HG03108 (cell line): Measurements from ENCODE around the gene EIF6.

Experiments used
- ATAC-seq: cut with Tn5 transposase; IDR thresholded peaks from one replicate; pipeline ENCODE4 v1.9.1; 2021; ENCODE audit warnings: moderate library complexity; ENCODE audit not compliant: unreplicated experiment

EIF6 gene

DNA sequence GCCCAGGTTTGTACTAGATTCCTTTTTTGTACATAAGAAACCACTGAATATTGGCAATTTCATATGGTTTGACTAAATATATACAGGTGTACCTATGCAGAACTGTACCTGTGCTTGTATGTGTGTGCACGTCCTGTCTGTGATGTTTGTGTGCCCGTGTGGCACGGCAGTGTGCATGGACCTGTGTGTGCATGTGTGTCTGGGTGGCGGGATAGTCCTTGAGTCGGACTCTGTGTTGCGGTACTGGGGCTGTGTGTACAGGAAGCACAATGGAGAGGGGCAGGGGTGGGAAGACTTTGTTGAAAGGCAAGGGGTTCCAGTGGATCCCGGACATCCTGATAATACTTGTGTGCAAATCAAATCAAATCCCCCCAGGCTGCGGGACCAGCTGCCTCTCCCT is 11.1 kb upstream of the EIF6 start:
- ATAC-seq, result no peak

- ATAC-seq, result no peak
Measured at GRCh38 chr20:35295058-35295457, 10.5 kb upstream of the EIF6 start.

- no peak for ATAC-seq
Measured at GRCh38 chr20:35294293-35294685, 9.7 kb upstream of the EIF6 start.

DNA sequence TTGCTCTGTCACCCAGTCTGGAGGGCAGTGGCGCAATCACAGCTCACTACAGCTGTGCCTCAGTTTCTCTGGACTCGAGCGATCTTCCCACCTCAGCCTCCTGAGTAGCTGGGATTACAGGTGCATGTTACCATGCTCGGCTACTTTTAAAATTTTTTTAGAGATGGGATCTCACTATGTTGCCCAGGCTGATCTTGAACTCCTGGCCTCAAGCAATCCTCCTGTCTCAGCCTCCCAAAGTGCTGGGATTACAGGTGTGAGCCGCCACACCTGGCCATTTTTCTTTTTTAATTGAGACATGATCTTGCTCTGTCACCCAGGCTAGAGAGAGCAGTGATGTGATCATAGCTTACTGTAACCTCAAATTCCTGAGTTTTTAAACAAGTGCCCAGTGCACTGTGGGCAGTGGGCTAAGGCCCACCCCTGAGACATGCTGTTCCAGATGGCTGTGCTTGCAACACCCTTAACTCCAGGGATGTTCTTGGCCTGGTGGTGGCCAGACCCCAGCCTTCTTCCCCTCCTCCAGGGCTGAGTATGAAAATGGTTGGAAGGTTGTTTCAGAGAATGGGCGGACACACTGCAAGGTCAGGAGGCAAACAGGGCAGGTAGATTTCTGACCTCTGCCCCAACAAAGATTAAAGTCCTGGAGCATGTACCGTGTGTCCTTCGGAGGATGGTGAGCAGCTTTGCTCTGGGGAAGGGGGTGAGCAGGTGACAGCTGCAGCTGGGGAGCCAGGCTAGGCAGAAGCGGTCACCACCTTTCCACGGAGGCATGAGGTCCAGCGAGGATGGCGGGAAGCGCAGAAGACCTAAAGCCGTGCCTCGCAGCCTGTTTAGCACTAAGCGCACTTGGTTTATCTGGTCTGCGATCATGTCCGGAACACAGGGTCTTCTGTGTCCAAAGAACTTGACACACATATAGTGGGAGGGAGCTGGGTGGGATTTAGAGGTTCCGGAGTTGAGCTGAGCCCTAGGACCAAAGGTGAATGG is 9.0 kb upstream of the EIF6 start:
- no peak for ATAC-seq

- ATAC-seq, result no peak
Measured at GRCh38 chr20:35292504-35293285, 8.1 kb upstream of the EIF6 start.

DNA sequence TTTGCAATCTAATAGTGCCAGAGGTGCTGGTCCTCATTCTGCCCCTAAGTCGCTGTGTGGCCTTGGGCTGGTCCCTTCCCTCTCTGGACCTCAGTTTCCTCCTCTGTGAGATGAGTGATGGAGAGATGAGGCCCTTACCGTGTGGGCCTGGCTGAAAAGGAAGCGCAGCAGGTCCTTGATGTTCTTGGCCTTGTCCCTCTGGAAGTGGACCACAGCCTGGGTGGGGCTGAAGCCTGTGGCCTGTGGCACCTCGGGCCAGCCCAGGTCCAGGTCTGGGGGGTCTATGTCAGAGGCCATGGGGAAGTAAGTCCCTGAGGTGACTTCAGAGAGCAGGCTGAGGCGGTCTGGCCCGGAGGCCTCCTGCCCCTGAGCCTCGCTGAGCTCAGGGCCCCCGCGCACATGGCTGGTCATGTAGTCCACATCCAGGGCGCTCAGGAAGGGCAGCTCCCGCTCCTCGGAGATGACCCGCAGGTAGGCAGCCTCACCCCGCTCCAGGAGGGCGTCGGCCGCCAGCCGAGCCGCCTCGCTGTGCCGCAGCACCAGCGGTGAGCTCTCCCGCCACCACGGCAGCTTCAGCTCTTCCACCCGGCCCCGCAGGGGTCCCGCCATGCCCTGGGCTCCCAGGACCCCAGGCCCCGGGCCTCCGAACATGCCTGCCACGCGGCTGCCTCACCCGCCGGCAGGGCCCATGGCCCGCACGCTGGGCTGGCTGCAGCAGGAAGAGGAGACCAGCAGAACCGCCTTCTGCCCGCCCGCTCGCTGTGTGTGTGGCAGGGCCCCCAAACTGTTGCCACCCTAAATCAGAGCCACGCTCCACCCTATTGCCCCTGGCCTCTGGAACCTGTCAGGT is 7.3 kb upstream of the EIF6 start, which contains the start of gene FAM83C:
FAM83C (minus strand) TSS at position 772 of the 850 bp plus-strand sequence; CDS start at position 651, 121 bp downstream.
- no peak for ATAC-seq

DNA sequence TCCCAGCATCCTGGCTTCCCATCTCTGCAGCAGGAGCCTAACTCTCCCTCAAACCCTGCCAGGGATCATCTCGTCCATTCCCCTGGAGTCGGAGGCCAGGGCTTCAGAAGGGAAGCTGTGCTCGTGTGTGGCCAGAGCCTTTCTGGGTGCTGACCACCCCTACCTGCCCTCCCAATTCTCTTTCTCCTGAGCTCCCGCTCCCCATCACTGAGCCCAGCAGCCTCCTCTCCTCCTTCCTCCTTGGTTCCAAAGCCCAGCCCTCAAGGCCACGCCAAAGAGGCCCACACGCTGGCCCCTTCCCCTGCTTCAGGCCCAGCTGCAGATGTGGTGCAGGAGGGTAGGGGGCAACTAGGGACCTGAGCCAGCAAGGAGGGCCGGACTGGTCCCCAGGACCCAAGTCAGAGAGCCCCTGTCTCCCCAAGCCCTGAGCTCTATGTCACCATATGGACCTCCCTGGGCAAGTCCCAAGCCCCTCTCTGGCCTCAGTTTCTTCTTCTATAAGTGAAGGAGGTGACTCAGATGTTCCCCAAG is 6.4 kb upstream of the EIF6 start:
- no peak for ATAC-seq

DNA sequence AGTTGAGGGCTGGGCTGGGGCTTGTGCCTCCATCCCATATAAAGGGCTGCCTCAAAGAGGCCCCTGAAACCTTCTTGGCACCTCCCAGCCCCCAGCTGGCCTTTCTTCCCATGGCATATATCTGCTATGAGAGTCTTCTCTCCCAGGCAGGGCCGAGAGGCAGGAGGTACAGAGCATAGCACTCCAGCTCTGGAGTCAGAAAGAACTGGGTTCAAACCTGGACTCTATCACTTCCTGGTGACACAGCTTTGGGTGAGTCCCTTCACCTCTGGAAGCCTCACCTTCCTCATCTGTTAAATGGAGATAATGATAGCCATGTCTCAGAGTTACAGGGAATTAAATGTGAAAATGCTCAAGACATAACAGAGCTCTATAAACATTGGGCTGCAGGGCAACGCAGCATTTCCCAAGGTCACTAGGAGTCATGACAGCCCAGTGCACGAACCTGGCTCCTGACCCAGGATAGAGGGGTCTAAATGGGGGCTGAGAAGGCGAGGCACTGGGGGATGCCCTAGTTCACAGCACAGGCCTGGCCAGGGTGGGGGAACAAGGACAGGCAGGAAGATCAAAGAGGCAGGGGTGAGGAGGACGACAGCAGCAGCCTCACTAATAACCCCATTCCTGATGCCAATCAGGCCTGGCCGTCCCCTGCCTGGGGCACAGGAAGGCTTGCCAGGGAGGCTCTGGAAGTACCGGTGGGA is 5.8 kb upstream of the EIF6 start:
- ATAC-seq, result no peak

GRCh38 chr20:35288325-35289060 is 3.9 kb upstream of the EIF6 start:
- no peak for ATAC-seq

DNA sequence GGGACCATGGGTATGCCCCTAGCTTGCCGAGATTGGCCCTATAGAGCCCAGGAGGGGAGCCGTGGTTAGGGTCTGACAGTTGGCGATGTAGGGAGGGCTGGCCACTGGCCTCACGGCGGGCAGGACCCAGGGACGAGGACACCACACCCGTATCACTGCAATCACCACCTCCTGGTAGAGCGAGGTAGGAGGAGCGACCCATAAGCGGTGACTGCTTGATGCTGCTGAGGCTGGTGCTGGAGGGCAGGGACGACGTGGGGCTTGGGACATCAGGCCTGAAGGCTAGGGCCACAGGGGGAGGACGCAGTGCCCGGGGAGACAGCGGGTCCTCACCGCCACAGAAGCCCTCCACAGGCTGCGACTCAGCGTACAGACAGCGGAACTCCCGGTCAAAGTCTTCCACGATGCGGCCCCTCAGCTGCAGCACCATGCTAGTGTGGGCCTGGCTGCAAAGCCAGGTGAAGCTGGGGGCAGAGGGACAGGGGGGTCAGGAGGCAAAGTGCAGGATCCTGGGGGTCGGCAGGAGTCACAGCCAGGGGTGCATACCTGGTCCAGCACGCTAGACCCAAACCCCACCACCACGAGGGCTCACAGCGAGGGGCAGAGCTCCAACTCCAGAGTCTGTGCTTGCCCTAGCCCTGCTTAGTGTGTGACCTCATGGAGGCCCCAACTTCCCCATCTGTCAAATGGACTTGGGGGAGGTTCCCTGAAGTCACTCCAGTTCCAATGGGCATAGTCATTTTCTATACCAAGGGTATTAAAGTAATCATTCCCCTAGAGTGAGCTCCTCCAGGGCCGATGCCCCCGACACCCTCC is 3.1 kb upstream of the EIF6 start:
- ATAC-seq, result no peak

GRCh38 chr20:35286899-35287508 is 2.4 kb upstream of the EIF6 start:
- ATAC-seq, result no peak

GRCh38 chr20:35286077-35286898 is 1.7 kb upstream of the EIF6 start:
- ATAC-seq, result no peak

- ATAC-seq, result no peak
Measured at GRCh38 chr20:35285806-35286076, 1.2 kb upstream of the EIF6 start.

- no peak for ATAC-seq
Measured at GRCh38 chr20:35284992-35285805, 627 bp upstream of the EIF6 start.

GRCh38 chr20:35283441-35284266 is 918 bp downstream of the EIF6 start:
- no peak for ATAC-seq
